Measurements from ENCODE around the gene ACSM3.
A peak's percentile ranks its signal among the peaks of the same experiment; 100 is the strongest.
"Not testable (repeated sequence)": the region's sequence is repeated elsewhere in the genome, so short reads cannot be mapped to it uniquely, and the experiment has no call there.

Gene ACSM3

DNA sequence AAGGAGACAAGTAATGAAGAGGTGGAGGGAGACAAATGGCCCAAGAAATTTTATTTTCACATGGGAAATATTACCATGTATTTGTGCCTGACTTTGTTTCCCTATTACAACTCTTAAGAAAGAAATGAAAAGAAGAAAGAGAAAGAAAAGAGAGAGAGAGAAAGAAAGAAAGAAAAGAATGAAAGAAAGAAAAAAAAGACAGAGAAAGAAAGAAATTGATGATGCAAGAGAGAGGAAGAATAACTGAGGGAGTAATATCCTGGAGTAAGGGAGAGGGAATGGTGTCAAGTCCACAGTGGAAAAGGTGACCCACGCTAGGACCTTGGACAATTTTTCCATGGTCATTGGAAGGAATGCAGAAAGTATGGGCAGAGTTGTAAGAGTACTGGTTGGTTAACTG lies 10.1 kb upstream of the ACSM3 start:
- Histone ChIP-seq H3K9ac (ENCODE audit: low read depth in 1 of 2, low read length in 2 of 2) (no peak overlapping the region), H3K4me3 (ENCODE audit: low read length in 2 of 2) (no peak overlapping the region), H3K36me3 (ENCODE audit: control insufficient read depth in 2 of 2, insufficient read depth in 2 of 2, low read length in 2 of 2) (no peaks in the 10 kb centered on the region), H3K9me3 (ENCODE audit: control insufficient read depth in 2 of 2, low read length in 2 of 2) (no peaks in the 10 kb centered on the region), H3K27ac (ENCODE audit: low read depth in 2 of 2, low read length in 2 of 2) (no peak overlapping the region), H3K4me1 (ENCODE audit: control insufficient read depth in 2 of 2, insufficient read depth in 2 of 2, low read length in 2 of 2) (no peaks in the 10 kb centered on the region), H3K27me3 (ENCODE audit: control insufficient read depth in 2 of 2, insufficient read depth in 2 of 2, low read length in 2 of 2) (no peaks in the 10 kb centered on the region)

DNA sequence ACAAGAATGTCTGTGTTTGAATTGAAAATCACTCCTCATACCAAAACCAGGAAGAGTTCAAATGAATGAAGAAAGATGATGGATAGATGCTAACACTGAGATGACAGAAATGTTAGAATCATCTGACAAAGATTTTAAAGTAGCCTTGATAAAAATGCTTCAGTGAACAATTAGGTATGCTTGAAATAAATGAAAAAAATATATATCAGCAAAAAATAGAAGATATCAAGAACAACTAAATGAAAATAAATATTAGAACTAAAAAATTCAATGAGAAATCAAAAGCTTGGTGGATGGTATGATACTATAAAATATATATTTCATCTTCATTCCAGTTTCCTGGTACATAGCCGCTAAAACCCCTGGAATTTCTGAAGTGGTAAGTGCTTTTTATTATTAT lies 8.6 kb upstream of the ACSM3 start:
- Histone ChIP-seq H3K9me3 (ENCODE audit: control insufficient read depth in 2 of 2, low read length in 2 of 2) (no peaks in the 10 kb centered on the region), H3K27me3 (ENCODE audit: control insufficient read depth in 2 of 2, insufficient read depth in 2 of 2, low read length in 2 of 2) (no peaks in the 10 kb centered on the region), H3K4me1 (ENCODE audit: control insufficient read depth in 2 of 2, insufficient read depth in 2 of 2, low read length in 2 of 2) (no peaks in the 10 kb centered on the region), H3K27ac (ENCODE audit: low read depth in 2 of 2, low read length in 2 of 2) (no peak overlapping the region), H3K9ac (ENCODE audit: low read depth in 1 of 2, low read length in 2 of 2) (no peak overlapping the region), H3K36me3 (ENCODE audit: control insufficient read depth in 2 of 2, insufficient read depth in 2 of 2, low read length in 2 of 2) (no peaks in the 10 kb centered on the region), H3K4me3 (ENCODE audit: low read length in 2 of 2) (no peak overlapping the region)

DNA sequence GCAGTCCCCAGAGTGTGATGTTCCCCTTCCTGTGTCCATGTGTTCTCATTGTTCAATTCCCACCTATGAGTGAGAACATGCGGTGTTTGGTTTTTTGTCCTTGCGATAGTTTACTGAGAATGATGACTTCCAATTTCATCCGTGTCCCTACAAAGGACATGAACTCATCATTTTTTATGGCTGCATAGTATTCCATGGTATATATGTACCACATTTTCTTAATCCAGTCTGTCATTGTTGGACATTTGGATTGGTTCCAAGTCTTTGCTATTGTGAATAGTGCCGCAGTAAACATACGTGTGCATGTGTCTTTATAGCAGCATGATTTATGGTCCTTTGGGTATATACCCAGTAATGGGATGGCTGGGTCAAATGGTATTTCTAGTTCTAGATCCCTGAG lies 8.0 kb upstream of the ACSM3 start:
- H3K9ac ChIP-seq (ENCODE audit: low read depth in 1 of 2, low read length in 2 of 2); H3K27ac ChIP-seq (ENCODE audit: low read depth in 2 of 2, low read length in 2 of 2); H3K9me3 ChIP-seq (ENCODE audit: control insufficient read depth in 2 of 2, low read length in 2 of 2); H3K4me1 ChIP-seq (ENCODE audit: control insufficient read depth in 2 of 2, insufficient read depth in 2 of 2, low read length in 2 of 2); H3K4me3 ChIP-seq (ENCODE audit: low read length in 2 of 2); H3K27me3 ChIP-seq (ENCODE audit: control insufficient read depth in 2 of 2, insufficient read depth in 2 of 2, low read length in 2 of 2); H3K36me3 ChIP-seq (ENCODE audit: control insufficient read depth in 2 of 2, insufficient read depth in 2 of 2, low read length in 2 of 2): not testable (repeated sequence)

DNA sequence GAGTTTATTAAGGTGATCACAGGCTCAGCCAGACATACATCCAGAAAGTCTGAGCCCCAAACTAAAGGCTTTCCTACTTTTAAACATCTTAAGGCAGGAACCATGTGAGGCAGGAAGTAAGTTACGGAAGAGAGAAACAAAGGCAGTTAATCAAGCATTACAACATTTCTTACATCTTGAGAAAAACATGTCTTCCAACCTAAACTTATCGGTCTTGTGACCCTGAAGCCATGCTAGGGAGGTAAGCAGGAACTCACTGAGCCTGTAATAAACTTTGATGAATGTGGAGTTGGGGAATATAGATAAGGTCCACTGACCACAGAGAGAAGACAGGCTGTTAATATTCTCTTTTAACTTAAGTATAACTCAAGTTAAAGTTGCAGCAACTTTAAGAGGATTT lies 3.5 kb upstream of the ACSM3 start:
- peaks cover 9 to 14% of the 10 kb centered on the region in 2 donors for H3K4me1 ChIP-seq (ENCODE audit: control insufficient read depth in 2 of 2, insufficient read depth in 2 of 2, low read length in 2 of 2)
- no peaks in the 10 kb centered on the region for H3K9me3 ChIP-seq (ENCODE audit: control insufficient read depth in 2 of 2, low read length in 2 of 2)
- H3K4me3 ChIP-seq (ENCODE audit: low read length in 2 of 2): no peak overlapping the region
- no peak overlapping the region for H3K27ac ChIP-seq (ENCODE audit: low read depth in 2 of 2, low read length in 2 of 2)
- H3K36me3 ChIP-seq (ENCODE audit: control insufficient read depth in 2 of 2, insufficient read depth in 2 of 2, low read length in 2 of 2): no peaks in the 10 kb centered on the region
- H3K9ac ChIP-seq (ENCODE audit: low read depth in 1 of 2, low read length in 2 of 2): no peak overlapping the region
- no peaks in the 10 kb centered on the region for H3K27me3 ChIP-seq (ENCODE audit: control insufficient read depth in 2 of 2, insufficient read depth in 2 of 2, low read length in 2 of 2)

DNA sequence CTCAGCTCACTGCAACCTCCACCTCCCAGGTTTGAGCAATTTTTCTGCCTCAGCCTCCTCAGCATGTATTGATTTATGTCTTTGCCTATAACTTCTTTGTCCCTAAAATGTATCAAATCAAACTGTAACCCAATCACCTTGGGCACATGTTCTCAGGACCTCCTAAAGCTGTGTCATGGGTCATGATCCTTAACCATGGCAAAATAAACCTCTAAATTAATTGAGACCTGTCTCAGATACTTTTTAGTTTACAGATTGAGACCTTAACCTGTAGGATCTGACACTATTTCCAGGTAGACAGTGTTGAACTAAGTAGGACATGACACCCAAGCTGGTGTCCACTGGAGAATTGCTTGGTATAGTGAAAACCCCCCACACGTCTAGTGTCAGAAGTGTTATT lies 2.6 kb upstream of the ACSM3 start:
- Histone ChIP-seq H3K4me1 (ENCODE audit: control insufficient read depth in 2 of 2, insufficient read depth in 2 of 2, low read length in 2 of 2) (peaks cover 9 to 14% of the 10 kb centered on the region in 2 donors), H3K9me3 (ENCODE audit: control insufficient read depth in 2 of 2, low read length in 2 of 2) (no peaks in the 10 kb centered on the region), H3K36me3 (ENCODE audit: control insufficient read depth in 2 of 2, insufficient read depth in 2 of 2, low read length in 2 of 2) (no peaks in the 10 kb centered on the region), H3K27ac (ENCODE audit: low read depth in 2 of 2, low read length in 2 of 2) (no peak overlapping the region), H3K9ac (ENCODE audit: low read depth in 1 of 2, low read length in 2 of 2) (no peak overlapping the region), H3K4me3 (ENCODE audit: low read length in 2 of 2) (no peak overlapping the region), H3K27me3 (ENCODE audit: control insufficient read depth in 2 of 2, insufficient read depth in 2 of 2, low read length in 2 of 2) (no peaks in the 10 kb centered on the region)

DNA sequence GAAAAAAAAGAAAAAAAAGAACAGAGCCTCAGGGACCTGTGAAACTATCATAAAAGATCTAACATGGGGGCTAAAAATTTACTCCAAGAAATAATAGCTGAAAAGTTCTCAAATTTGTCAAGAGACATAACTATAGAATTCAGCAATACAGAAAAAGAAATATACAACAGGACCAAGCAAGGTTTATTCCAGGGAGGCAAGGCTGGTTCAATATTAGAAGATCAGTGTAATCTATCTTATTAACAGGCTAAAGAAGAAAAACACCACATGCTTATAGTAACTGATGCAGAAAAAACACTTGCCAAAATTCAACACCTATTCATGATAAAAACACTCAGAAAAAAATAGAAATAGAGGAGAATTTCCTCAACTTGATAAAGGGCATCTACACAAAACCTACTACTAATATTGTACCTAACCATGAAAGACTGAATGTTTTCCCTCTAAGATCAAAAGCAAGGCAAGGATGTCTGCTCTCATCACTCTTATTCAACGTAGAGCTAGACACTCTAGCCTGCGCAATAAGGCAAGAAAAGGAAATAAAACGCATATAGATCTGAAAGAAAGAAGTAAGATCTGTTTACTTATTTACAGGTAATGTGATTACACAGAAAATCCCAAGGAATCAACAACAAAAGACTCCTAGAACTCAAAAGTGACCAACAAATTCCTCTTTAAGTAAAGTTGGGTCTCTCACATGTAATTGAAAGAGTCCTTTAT lies 1.2 kb upstream of the ACSM3 start:
- Histone ChIP-seq H3K27ac (ENCODE audit: low read depth in 2 of 2, low read length in 2 of 2) (peak overlapping the region; percentile 76 to 83), H3K4me1 (ENCODE audit: control insufficient read depth in 2 of 2, insufficient read depth in 2 of 2, low read length in 2 of 2) (peaks cover 9 to 14% of the 10 kb centered on the region in 2 donors), H3K9me3 (ENCODE audit: control insufficient read depth in 2 of 2, low read length in 2 of 2) (no peaks in the 10 kb centered on the region), H3K4me3 (ENCODE audit: low read length in 2 of 2) (peak overlapping the region in 1 of 2 donors; percentile 70), H3K9ac (ENCODE audit: low read depth in 1 of 2, low read length in 2 of 2) (no peak overlapping the region), H3K27me3 (ENCODE audit: control insufficient read depth in 2 of 2, insufficient read depth in 2 of 2, low read length in 2 of 2) (no peaks in the 10 kb centered on the region), H3K36me3 (ENCODE audit: control insufficient read depth in 2 of 2, insufficient read depth in 2 of 2, low read length in 2 of 2) (no peaks in the 10 kb centered on the region)

DNA sequence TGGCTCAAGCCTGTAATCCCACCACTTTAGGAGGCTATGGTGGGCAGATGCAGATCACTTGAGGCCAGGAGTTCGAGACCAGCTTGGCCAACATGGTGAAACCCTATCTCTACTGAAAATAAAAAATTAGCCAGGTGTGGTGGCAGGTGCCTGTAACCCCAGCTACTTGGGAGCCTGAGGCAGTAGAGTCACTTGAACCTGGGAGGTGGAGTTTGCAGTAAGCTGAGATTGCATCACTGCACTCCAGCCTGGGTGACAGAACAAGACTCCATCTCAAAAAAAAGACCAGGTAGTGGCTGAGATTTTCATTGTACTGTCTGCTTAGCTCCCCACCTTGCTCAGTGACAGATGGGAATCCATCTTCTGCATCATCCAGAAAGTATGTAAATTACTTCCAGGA lies 634 bp downstream of the ACSM3 start:
- not testable (repeated sequence) for H3K36me3 ChIP-seq (ENCODE audit: control insufficient read depth in 2 of 2, insufficient read depth in 2 of 2, low read length in 2 of 2); H3K9ac ChIP-seq (ENCODE audit: low read depth in 1 of 2, low read length in 2 of 2); H3K9me3 ChIP-seq (ENCODE audit: control insufficient read depth in 2 of 2, low read length in 2 of 2); H3K27me3 ChIP-seq (ENCODE audit: control insufficient read depth in 2 of 2, insufficient read depth in 2 of 2, low read length in 2 of 2)
- Histone ChIP-seq H3K4me3 (ENCODE audit: low read length in 2 of 2) (peak overlapping the region in 1 of 2 donors; percentile 70), H3K4me1 (ENCODE audit: control insufficient read depth in 2 of 2, insufficient read depth in 2 of 2, low read length in 2 of 2) (peaks cover 9 to 14% of the 10 kb centered on the region in 2 donors), H3K27ac (ENCODE audit: low read depth in 2 of 2, low read length in 2 of 2) (peak overlapping the region; percentile 5 to 63)

DNA sequence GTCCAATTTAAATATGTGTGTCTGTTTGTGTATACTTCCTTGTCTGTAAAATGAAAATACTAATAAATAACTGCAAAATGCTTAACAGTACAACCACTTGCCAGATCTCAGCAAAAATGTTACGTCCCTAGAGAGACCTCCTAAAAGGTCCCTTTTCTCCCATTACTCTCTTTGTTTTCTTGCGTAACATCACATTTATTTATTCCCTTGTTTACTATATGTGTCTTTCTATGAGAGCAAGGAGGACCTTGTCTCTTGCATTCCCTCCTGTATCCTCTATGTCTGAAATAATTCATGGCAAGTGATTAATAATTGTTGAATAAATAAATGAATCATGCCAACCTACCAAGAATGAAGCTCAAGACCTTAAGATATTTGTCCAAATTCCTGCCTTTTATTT lies 1.9 kb downstream of the ACSM3 start:
- Histone ChIP-seq H3K27me3 (ENCODE audit: control insufficient read depth in 2 of 2, insufficient read depth in 2 of 2, low read length in 2 of 2) (no peaks in the 10 kb centered on the region), H3K9ac (ENCODE audit: low read depth in 1 of 2, low read length in 2 of 2) (no peak overlapping the region), H3K4me1 (ENCODE audit: control insufficient read depth in 2 of 2, insufficient read depth in 2 of 2, low read length in 2 of 2) (peaks cover 9 to 14% of the 10 kb centered on the region in 2 donors), H3K27ac (ENCODE audit: low read depth in 2 of 2, low read length in 2 of 2) (no peak overlapping the region), H3K36me3 (ENCODE audit: control insufficient read depth in 2 of 2, insufficient read depth in 2 of 2, low read length in 2 of 2) (no peaks in the 10 kb centered on the region), H3K9me3 (ENCODE audit: control insufficient read depth in 2 of 2, low read length in 2 of 2) (no peaks in the 10 kb centered on the region), H3K4me3 (ENCODE audit: low read length in 2 of 2) (no peak overlapping the region)

DNA sequence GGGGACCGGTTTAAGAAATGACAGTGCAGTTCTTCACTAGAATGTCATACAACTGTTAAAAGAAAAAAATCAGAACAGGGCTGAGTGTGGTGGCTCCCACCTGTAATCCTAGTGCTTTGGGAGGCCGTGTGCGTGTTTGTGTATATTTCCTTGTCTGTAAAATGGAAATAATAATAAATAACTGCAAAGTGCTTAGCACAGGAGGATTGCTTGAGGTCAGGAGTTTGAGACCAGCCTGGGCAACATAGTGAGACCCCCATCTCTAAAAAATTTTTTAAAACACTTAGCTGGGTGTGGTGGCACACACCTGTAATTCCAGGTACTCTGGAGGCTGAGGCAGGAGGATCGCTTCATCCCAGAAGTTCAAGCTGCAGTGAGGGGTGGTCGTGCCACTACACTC lies 2.5 kb downstream of the ACSM3 start:
- Histone ChIP-seq H3K9me3 (ENCODE audit: control insufficient read depth in 2 of 2, low read length in 2 of 2) (no peaks in the 10 kb centered on the region), H3K9ac (ENCODE audit: low read depth in 1 of 2, low read length in 2 of 2) (no peak overlapping the region), H3K4me3 (ENCODE audit: low read length in 2 of 2) (no peak overlapping the region), H3K36me3 (ENCODE audit: control insufficient read depth in 2 of 2, insufficient read depth in 2 of 2, low read length in 2 of 2) (no peaks in the 10 kb centered on the region), H3K4me1 (ENCODE audit: control insufficient read depth in 2 of 2, insufficient read depth in 2 of 2, low read length in 2 of 2) (peaks cover 9 to 14% of the 10 kb centered on the region in 2 donors), H3K27me3 (ENCODE audit: control insufficient read depth in 2 of 2, insufficient read depth in 2 of 2, low read length in 2 of 2) (no peaks in the 10 kb centered on the region), H3K27ac (ENCODE audit: low read depth in 2 of 2, low read length in 2 of 2) (no peak overlapping the region)

DNA sequence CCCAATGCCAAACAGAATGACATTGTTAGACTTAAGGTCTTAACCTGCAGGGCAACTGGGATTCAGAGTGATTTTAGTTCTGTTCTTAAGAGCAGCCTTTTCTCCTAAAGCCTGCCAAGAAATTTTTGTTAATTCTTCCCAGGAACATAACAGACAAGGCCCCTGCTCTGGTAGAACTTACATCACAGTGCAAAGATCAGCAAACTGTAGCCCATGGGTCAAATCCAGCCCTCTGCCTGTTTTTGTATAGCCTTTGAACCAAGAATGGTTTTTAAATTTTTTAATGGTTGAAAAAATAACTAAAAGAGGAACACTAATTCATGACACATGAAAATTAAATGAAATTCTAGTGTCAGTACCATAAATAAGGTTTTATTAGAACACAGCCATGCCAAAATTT lies 3.8 kb downstream of the ACSM3 start:
- H3K4me3 ChIP-seq (ENCODE audit: low read length in 2 of 2): no peak overlapping the region
- no peaks in the 10 kb centered on the region for H3K36me3 ChIP-seq (ENCODE audit: control insufficient read depth in 2 of 2, insufficient read depth in 2 of 2, low read length in 2 of 2)
- no peak overlapping the region for H3K9ac ChIP-seq (ENCODE audit: low read depth in 1 of 2, low read length in 2 of 2)
- H3K27ac ChIP-seq (ENCODE audit: low read depth in 2 of 2, low read length in 2 of 2): no peak overlapping the region
- H3K9me3 ChIP-seq (ENCODE audit: control insufficient read depth in 2 of 2, low read length in 2 of 2): no peaks in the 10 kb centered on the region
- peaks cover 9 to 14% of the 10 kb centered on the region in 2 donors for H3K4me1 ChIP-seq (ENCODE audit: control insufficient read depth in 2 of 2, insufficient read depth in 2 of 2, low read length in 2 of 2)
- no peaks in the 10 kb centered on the region for H3K27me3 ChIP-seq (ENCODE audit: control insufficient read depth in 2 of 2, insufficient read depth in 2 of 2, low read length in 2 of 2)

DNA sequence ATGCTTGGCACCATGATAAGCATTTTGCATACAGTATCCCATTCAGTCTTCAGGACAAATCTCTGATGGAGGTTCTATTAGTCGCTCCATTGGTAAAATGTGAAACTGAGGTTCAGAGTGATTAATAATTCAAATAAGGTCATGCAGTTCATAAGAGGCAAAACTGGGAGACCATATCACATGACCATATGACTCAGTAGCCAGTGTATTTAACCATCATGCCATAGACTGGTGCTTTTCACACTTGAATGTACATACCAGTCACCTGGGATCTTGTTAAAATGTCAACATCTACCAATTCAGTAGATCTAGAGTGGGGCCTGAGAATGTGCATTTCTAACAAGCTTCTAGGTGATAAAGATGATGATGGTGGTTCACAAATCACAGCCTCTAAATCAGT lies 4.3 kb downstream of the ACSM3 start:
- Histone ChIP-seq H3K4me3 (ENCODE audit: low read length in 2 of 2) (no peak overlapping the region), H3K27me3 (ENCODE audit: control insufficient read depth in 2 of 2, insufficient read depth in 2 of 2, low read length in 2 of 2) (no peaks in the 10 kb centered on the region), H3K4me1 (ENCODE audit: control insufficient read depth in 2 of 2, insufficient read depth in 2 of 2, low read length in 2 of 2) (peaks cover 7 to 14% of the 10 kb centered on the region in 2 donors), H3K9ac (ENCODE audit: low read depth in 1 of 2, low read length in 2 of 2) (no peak overlapping the region), H3K27ac (ENCODE audit: low read depth in 2 of 2, low read length in 2 of 2) (no peak overlapping the region), H3K9me3 (ENCODE audit: control insufficient read depth in 2 of 2, low read length in 2 of 2) (no peaks in the 10 kb centered on the region), H3K36me3 (ENCODE audit: control insufficient read depth in 2 of 2, insufficient read depth in 2 of 2, low read length in 2 of 2) (no peaks in the 10 kb centered on the region)
